Hepatocyte (in vitro differentiated cells): Measurements from ENCODE around the gene XPO4. TPM values are rescaled to one million over a fixed set of nuclear protein-coding genes. Genes with fewer than 3 reads are reported as not detected.

Source experiments
- DNase-seq: peaks from one replicate; pipeline ENCODE4 v3.0.0-alpha.2; 2016; ENCODE audit warnings: low spot score
- H2AFZ ChIP-seq: fragments of 200-600 bp; sonication (generic); 2 replicates; pipeline ENCODE4 v1.6.0; 2016; ENCODE audit warnings: antibody characterized with exemption, mild to moderate bottlenecking
- H3K27ac ChIP-seq: fragments of 200-600 bp; sonication (generic); 2 replicates; pipeline ENCODE4 v1.5.1; 2016; ENCODE audit warnings: mild to moderate bottlenecking
- H3K27me3 ChIP-seq: fragments of 200-600 bp; sonication (generic); 2 replicates; pipeline ENCODE4 v1.6.1; 2016
- H3K36me3 ChIP-seq: fragments of 200-600 bp; sonication (generic); replicated peaks from 2 replicates; pipeline ENCODE4 v1.5.1; 2016; ENCODE audit warnings: low read depth; ENCODE audit not compliant: insufficient read depth
- H3K4me1 ChIP-seq: fragments of 200-600 bp; sonication (generic); 2 replicates; pipeline ENCODE4 v1.5.1; 2016; ENCODE audit warnings: mild to moderate bottlenecking, moderate library complexity; ENCODE audit not compliant: insufficient read depth
- H3K4me2 ChIP-seq: fragments of 200-600 bp; sonication (generic); 2 replicates; pipeline ENCODE4 v1.6.0; 2016
- H3K4me3 ChIP-seq: fragments of 200-600 bp; sonication (generic); 2 replicates; pipeline ENCODE4 v1.5.1; 2016; ENCODE audit warnings: mild to moderate bottlenecking
- H3K79me2 ChIP-seq: fragments of 200-600 bp; sonication (generic); 2 replicates; pipeline ENCODE4 v1.6.0; 2017; ENCODE audit warnings: mild to moderate bottlenecking
- H3K9me2 ChIP-seq: fragments of 200-600 bp; sonication (generic); replicated peaks from 2 replicates; pipeline ENCODE4 v1.6.0; 2017; ENCODE audit warnings: mild to moderate bottlenecking; ENCODE audit not compliant: insufficient read depth
- H3K9me3 ChIP-seq: fragments of 200-600 bp; sonication (generic); 2 replicates; pipeline ENCODE4 v1.5.1; 2016; ENCODE audit warnings: low read depth, mild to moderate bottlenecking
- H4K20me1 ChIP-seq: fragments of 200-600 bp; sonication (generic); 2 replicates; pipeline ENCODE4 v1.6.0; 2016; ENCODE audit warnings: mild to moderate bottlenecking; ENCODE audit not compliant: insufficient read depth, poor library complexity, severe bottlenecking
- EZH2 ChIP-seq: fragments of 200-600 bp; sonication (generic); IDR thresholded peaks from 2 replicates; pipeline ENCODE4 v1.6.1; 2016; ENCODE audit warnings: antibody characterized with exemption, mild to moderate bottlenecking, borderline replicate concordance
- EZH2phosphoT487 ChIP-seq: fragments of 200-600 bp; sonication (generic); IDR thresholded peaks from one replicate; pipeline ENCODE4 v1.6.1; 2018; ENCODE audit warnings: antibody characterized with exemption, mild to moderate bottlenecking, low read depth, moderate library complexity; ENCODE audit not compliant: unreplicated experiment, severe bottlenecking
- WGBS: methylation state at CpG from one replicate; pipeline ENCODE4 v1.1.6; 2016; ENCODE audit warnings: low lambda C conversion rate; ENCODE audit errors: missing lambda C conversion rate; 5-methylcytosine and 5-hydroxymethylcytosine counted together
- polyA plus RNA-seq: library from polyadenylated mRNA; unstranded; fragments of >200 nt; fragmentation: Nextera tagmentation; extraction: Ambion mirVana; gene quantifications from 2 replicates; pipeline ENCODE4 v1.2.1, GENCODE V29; 2016
- total RNA-seq: library from RNA; depleted of rRNA; stranded (reverse); fragments of >200 nt; gene quantifications from 2 replicates; pipeline ENCODE4 v1.2.3, GENCODE V29; 2014
- TF ChIP-seq, protein P1 (sequence below): fragments of 200-600 bp; sonication (generic); IDR thresholded peaks from 2 replicates; pipeline ENCODE4 v1.5.1; 2016; ENCODE audit warnings: antibody characterized with exemption, mild to moderate bottlenecking; ENCODE audit not compliant: poor library complexity

Gene XPO4
- total and polyA plus RNA-seq, 2 experiments from 2014 or later = 3.4 to 20.7 TPM

DNA sequence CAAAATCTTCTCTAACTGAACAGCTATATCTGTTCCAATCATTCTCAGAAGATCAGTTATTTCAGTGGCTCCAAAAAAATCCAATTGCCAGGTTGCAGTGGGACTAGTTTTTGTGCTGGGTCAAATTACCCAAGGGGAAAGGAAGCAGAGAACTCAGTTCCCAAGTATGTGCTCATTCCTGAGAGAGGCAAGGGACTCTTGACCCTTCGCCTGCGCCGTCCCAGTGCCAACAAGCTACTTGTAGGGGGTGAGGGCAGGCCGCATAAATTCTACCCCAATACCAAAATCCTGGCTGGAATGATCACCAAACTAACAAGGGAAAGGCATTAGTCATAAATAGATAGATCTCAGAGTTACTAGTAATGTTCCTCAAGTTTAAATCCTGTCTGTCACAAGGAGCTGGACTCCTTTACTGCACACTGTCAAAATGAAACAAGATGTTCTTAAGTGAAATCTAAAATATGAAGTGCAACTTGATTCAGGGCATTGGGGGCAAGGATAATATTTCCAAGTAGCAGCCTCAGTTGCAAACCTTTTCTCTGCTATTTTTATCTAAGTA is 50.6 kb downstream of the XPO4 start:
- H3K4me3 ChIP-seq = no peak overlapping the region
- H3K36me3 ChIP-seq = no peaks in the 10 kb centered on the region
- no peak overlapping the region for H3K4me2 ChIP-seq

GRCh38 chr13:20848944-20849343 is 53.6 kb downstream of the XPO4 start:
- Histone ChIP-seq H3K79me2 (no peaks in the 10 kb centered on the region), H3K27ac (no peak overlapping the region), H3K4me2 (no peak overlapping the region), H3K36me3 (no peaks in the 10 kb centered on the region), H3K4me3 (no peak overlapping the region), H2AFZ (no peak overlapping the region), H3K4me1 (peaks cover 9% of the 10 kb centered on the region), H3K27me3 (no peaks in the 10 kb centered on the region), H3K9me2 (no peaks in the 10 kb centered on the region), H3K9me3 (no peaks in the 10 kb centered on the region), H4K20me1 (no peaks in the 10 kb centered on the region)
- 60% methylated on average over 1 of the region's 1 CpG for whole genome bisulfite sequencing
- no peak for DNase-seq
- TF ChIP-seq, protein P1, sequence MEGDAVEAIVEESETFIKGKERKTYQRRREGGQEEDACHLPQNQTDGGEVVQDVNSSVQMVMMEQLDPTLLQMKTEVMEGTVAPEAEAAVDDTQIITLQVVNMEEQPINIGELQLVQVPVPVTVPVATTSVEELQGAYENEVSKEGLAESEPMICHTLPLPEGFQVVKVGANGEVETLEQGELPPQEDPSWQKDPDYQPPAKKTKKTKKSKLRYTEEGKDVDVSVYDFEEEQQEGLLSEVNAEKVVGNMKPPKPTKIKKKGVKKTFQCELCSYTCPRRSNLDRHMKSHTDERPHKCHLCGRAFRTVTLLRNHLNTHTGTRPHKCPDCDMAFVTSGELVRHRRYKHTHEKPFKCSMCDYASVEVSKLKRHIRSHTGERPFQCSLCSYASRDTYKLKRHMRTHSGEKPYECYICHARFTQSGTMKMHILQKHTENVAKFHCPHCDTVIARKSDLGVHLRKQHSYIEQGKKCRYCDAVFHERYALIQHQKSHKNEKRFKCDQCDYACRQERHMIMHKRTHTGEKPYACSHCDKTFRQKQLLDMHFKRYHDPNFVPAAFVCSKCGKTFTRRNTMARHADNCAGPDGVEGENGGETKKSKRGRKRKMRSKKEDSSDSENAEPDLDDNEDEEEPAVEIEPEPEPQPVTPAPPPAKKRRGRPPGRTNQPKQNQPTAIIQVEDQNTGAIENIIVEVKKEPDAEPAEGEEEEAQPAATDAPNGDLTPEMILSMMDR = no peak
- TF ChIP-seq EZH2phosphoT487 = no peak
- no peak for TF ChIP-seq EZH2

More for the DNA sequence above, 50.6 kb downstream of the XPO4 start:
- TF ChIP-seq, protein P1 = no peak
- TF ChIP-seq EZH2 (no peak), EZH2phosphoT487 (no peak)
- Histone ChIP-seq H2AFZ (no peak overlapping the region), H3K9me3 (no peaks in the 10 kb centered on the region), H3K27ac (no peak overlapping the region), H3K9me2 (no peaks in the 10 kb centered on the region), H4K20me1 (no peaks in the 10 kb centered on the region), H3K4me1 (peaks cover 9% of the 10 kb centered on the region), H3K27me3 (no peaks in the 10 kb centered on the region), H3K79me2 (no peaks in the 10 kb centered on the region)
- DNase-seq = no peak
- WGBS = 93% methylated on average over 4 of the region's 4 CpGs

DNA sequence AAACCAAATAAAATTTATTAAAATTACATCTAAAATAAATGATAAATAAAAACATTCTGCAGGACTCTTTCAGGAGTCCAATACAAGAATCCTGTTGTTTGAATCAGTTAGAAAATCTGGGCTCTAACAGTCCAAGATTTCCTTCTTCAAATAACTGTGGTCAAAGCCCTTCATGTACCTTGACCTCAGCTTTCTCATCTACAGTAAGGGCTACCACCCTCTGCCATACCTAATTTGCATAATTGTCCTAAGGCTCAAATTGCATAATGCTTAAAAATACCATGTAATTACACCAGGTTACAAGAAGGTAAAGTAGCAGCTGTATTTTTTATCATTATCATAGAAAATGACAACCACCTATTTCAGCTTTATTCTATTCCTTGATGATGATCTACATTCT is 54.3 kb downstream of the XPO4 start:
- no peaks in the 10 kb centered on the region for H3K36me3 ChIP-seq
- H3K27me3 ChIP-seq = no peaks in the 10 kb centered on the region
- H3K4me3 ChIP-seq = no peak overlapping the region
- TF ChIP-seq EZH2 = no peak
- TF ChIP-seq EZH2phosphoT487 = no peak
- TF ChIP-seq, protein P1 = no peak
- H3K9me2 ChIP-seq = no peaks in the 10 kb centered on the region
- H2AFZ ChIP-seq = no peak overlapping the region
- H3K4me1 ChIP-seq = peaks cover 9% of the 10 kb centered on the region
- no peaks in the 10 kb centered on the region for H4K20me1 ChIP-seq
- no peaks in the 10 kb centered on the region for H3K9me3 ChIP-seq
- DNase-seq = no peak
- no peak overlapping the region for H3K4me2 ChIP-seq
- H3K27ac ChIP-seq = no peak overlapping the region
- H3K79me2 ChIP-seq = no peaks in the 10 kb centered on the region
